Measurements from ENCODE around the gene ZEB2. TPM values are rescaled to one million over a fixed set of nuclear protein-coding genes. Genes with fewer than 3 reads are reported as not detected.

The ZEB2 gene
- total RNA-seq, 1 donor from 2014 or later = 111 TPM

- Mint-ChIP-seq H3K27ac (peak overlapping the region; percentile 11), H3K4me1 (peaks cover 24% of the 10 kb centered on the region), H3K9me3 (no peaks in the 10 kb centered on the region), H3K27me3 (ENCODE audit: low read depth) (no peaks in the 10 kb centered on the region), H3K4me3 (no peak overlapping the region), H3K36me3 (no peaks in the 10 kb centered on the region)
- TF ChIP-seq, protein P1, sequence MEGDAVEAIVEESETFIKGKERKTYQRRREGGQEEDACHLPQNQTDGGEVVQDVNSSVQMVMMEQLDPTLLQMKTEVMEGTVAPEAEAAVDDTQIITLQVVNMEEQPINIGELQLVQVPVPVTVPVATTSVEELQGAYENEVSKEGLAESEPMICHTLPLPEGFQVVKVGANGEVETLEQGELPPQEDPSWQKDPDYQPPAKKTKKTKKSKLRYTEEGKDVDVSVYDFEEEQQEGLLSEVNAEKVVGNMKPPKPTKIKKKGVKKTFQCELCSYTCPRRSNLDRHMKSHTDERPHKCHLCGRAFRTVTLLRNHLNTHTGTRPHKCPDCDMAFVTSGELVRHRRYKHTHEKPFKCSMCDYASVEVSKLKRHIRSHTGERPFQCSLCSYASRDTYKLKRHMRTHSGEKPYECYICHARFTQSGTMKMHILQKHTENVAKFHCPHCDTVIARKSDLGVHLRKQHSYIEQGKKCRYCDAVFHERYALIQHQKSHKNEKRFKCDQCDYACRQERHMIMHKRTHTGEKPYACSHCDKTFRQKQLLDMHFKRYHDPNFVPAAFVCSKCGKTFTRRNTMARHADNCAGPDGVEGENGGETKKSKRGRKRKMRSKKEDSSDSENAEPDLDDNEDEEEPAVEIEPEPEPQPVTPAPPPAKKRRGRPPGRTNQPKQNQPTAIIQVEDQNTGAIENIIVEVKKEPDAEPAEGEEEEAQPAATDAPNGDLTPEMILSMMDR (IDR thresholded peaks at IDR 0.05; ENCODE audit: unreplicated experiment) = no peak
- DNase-seq (ENCODE audit: low spot score in 2 of 2, unreplicated experiment in 2 of 2) = no peak
These were observed 171.1 kb downstream of the ZEB2 start for GRCh38 chr2:144348846-144349245.

DNA sequence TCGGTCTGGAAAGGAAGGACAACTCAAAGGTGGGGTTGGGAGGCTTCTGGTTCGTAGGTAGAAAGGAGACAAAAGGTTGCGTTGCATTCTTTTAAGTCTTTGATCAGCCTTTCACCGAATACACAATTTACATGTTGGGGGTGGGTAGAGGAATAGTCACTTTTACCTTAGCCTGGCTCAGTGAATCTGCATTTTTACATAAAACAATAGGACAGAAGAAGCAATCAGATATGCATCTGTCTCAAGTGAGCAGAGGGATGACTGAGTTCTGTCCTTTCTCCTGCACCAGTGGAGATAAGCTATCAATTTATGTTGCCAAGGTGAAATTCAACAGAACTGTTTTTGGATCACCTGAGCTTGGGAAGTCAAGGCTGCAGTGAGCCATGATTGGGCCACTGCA, 173.7 kb downstream of the ZEB2 start:
- H3K27me3 Mint-ChIP-seq (ENCODE audit: low read depth) = no peaks in the 10 kb centered on the region
- no peak for DNase-seq (ENCODE audit: low spot score in 2 of 2, unreplicated experiment in 2 of 2)
- TF ChIP-seq, protein P1 (IDR thresholded peaks at IDR 0.05; ENCODE audit: unreplicated experiment) = no peak
- H3K27ac Mint-ChIP-seq = no peak overlapping the region
- H3K4me1 Mint-ChIP-seq = peaks cover 26% of the 10 kb centered on the region
- no peaks in the 10 kb centered on the region for H3K36me3 Mint-ChIP-seq
- no peaks in the 10 kb centered on the region for H3K9me3 Mint-ChIP-seq
- H3K4me3 Mint-ChIP-seq = no peak overlapping the region

DNA sequence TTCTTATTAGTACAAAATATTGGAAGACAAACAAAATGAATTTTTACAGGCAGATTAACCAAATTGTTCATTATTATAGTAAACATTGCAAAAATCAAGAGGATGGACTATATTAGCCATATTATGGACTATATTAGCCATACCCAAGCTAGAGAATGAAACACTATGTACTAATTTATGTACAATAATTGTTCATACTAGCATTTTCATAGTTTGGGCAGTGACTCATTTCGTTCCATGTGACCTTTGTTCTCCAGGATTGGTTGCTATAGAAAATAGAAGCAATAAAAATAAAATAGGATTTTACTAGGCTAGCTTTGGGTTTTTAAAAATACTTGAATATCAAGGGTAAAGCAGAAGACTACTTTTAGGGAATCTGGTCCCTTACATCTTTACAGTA, 176.8 kb downstream of the ZEB2 start:
- Mint-ChIP-seq H3K9me3 (no peaks in the 10 kb centered on the region), H3K4me3 (no peak overlapping the region), H3K4me1 (peaks cover 15% of the 10 kb centered on the region), H3K27ac (no peak overlapping the region), H3K27me3 (ENCODE audit: low read depth) (no peaks in the 10 kb centered on the region), H3K36me3 (no peaks in the 10 kb centered on the region)
- TF ChIP-seq, protein P1 (IDR thresholded peaks at IDR 0.05; ENCODE audit: unreplicated experiment) = no peak
- DNase-seq (ENCODE audit: low spot score in 2 of 2, unreplicated experiment in 2 of 2) = no peak

DNA sequence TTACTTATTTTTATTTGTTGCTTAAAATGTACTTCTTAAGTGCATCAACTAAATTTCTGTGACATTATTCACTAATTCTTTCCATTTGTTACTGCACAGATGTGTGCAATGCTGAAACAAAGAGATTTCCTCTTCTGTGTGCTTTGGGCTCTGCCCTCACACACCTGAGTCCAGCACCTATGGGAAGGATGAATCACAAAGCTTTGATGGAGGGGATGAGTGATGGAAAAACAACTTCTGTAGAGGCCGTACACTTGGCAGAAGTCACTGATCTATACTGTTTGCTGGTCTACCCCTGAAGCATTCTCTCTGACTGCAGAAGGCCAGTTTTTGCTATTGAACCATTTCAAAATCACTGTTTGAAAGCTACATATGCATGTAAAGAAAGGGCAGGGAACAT, 178.4 kb downstream of the ZEB2 start:
- H3K4me1 Mint-ChIP-seq = peaks cover 11% of the 10 kb centered on the region
- H3K9me3 Mint-ChIP-seq = no peaks in the 10 kb centered on the region
- no peaks in the 10 kb centered on the region for H3K27me3 Mint-ChIP-seq (ENCODE audit: low read depth)
- TF ChIP-seq, protein P1 (IDR thresholded peaks at IDR 0.05; ENCODE audit: unreplicated experiment) = no peak
- H3K27ac Mint-ChIP-seq = no peak overlapping the region
- no peak overlapping the region for H3K4me3 Mint-ChIP-seq
- no peak for DNase-seq (ENCODE audit: low spot score in 2 of 2, unreplicated experiment in 2 of 2)
- H3K36me3 Mint-ChIP-seq = no peaks in the 10 kb centered on the region

DNA sequence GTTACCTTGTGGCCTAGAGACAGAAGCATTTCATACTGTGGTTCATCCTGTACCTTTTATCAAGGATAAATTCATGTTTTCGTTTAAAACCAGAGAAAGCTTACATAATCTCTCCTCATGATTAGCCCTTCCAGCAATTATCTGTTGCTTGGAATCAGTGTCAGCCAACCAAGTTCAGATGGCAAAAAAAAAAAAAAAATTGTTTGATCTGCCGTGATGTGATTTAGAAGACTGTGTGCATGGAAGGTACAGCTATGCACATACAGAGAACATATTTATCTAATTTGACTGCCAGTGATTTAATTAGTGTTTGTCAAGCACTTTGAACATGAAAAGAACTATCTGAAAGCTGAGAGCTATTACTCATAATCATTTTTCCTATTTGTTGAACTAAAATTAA, 180.9 kb downstream of the ZEB2 start:
- H3K27ac Mint-ChIP-seq = no peak overlapping the region
- no peak for DNase-seq (ENCODE audit: low spot score in 2 of 2, unreplicated experiment in 2 of 2)
- no peaks in the 10 kb centered on the region for H3K9me3 Mint-ChIP-seq
- TF ChIP-seq, protein P1 (IDR thresholded peaks at IDR 0.05; ENCODE audit: unreplicated experiment) = no peak
- H3K4me3 Mint-ChIP-seq = no peak overlapping the region
- no peaks in the 10 kb centered on the region for H3K36me3 Mint-ChIP-seq
- H3K4me1 Mint-ChIP-seq = peaks cover 11% of the 10 kb centered on the region
- no peaks in the 10 kb centered on the region for H3K27me3 Mint-ChIP-seq (ENCODE audit: low read depth)

DNA sequence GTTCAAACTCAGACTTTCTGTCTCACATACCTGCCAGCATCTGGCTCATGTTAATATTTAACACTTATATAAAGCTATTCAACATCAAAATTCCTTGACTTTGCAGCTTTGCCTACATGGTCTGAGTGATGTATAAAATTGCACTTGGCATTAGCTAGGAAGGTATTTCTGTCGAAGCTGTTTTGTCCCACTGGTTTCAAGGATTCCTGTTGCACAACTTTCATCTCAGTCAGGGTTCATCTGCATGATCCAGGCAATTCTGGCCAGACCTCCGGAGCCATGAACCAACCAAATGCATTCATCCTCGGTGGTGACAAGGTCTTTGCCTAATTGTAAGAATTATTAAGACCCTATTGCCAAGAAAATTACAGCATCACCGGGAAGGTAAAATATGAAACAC, 185.4 kb downstream of the ZEB2 start:
- Mint-ChIP-seq H3K36me3 (peaks cover 4% of the 10 kb centered on the region), H3K4me3 (no peak overlapping the region), H3K27me3 (ENCODE audit: low read depth) (no peaks in the 10 kb centered on the region)

More for the DNA sequence above, 185.4 kb downstream of the ZEB2 start:
- no peak for DNase-seq (ENCODE audit: low spot score in 2 of 2, unreplicated experiment in 2 of 2)
- Mint-ChIP-seq H3K9me3 (peaks cover 3% of the 10 kb centered on the region), H3K27ac (no peak overlapping the region), H3K4me1 (peaks cover 28% of the 10 kb centered on the region)
- TF ChIP-seq, protein P1 (IDR thresholded peaks at IDR 0.05; ENCODE audit: unreplicated experiment) = no peak
